ENCODE measurements around the gene RFX3.

The RFX3 gene

GRCh38 chr9:3475300-3476020 is 50.3 kb downstream of the RFX3 start:
- DNase-seq = no peak

GRCh38 chr9:3474821-3475220 is 51.0 kb downstream of the RFX3 start:
- DNase-seq = no peak

GRCh38 chr9:3473405-3473804 is 52.4 kb downstream of the RFX3 start:
- DNase-seq = no peak

- DNase-seq = no peak
These were observed 53.9 kb downstream of the RFX3 start for GRCh38 chr9:3471883-3472282.

GRCh38 chr9:3468421-3469205 is 57.2 kb downstream of the RFX3 start:
- DNase-seq = no peak

GRCh38 chr9:3467593-3468219 is 58.1 kb downstream of the RFX3 start:
- peak; percentile 86 to 89 for DNase-seq

GRCh38 chr9:3464033-3464638 is 61.7 kb downstream of the RFX3 start:
- no peak for DNase-seq

- DNase-seq = no peak
These were observed 66.9 kb downstream of the RFX3 start for GRCh38 chr9:3458806-3459475.

- DNase-seq = no peak
These were observed 68.6 kb downstream of the RFX3 start for GRCh38 chr9:3457175-3457574.

- DNase-seq = no peak
These were observed 70.1 kb downstream of the RFX3 start for GRCh38 chr9:3455717-3456116.

- DNase-seq = no peak
These were observed 70.7 kb downstream of the RFX3 start for GRCh38 chr9:3455094-3455493.

GRCh38 chr9:3451956-3452355 is 73.8 kb downstream of the RFX3 start:
- no peak for DNase-seq

GRCh38 chr9:3447788-3448187 is 78.0 kb downstream of the RFX3 start:
- DNase-seq = no peak

- no peak for DNase-seq
These were observed 78.7 kb downstream of the RFX3 start for GRCh38 chr9:3447143-3447542.

- DNase-seq = no peak
These were observed 79.5 kb downstream of the RFX3 start for GRCh38 chr9:3446313-3446712.

- no peak for DNase-seq
These were observed 81.8 kb downstream of the RFX3 start for GRCh38 chr9:3444016-3444415.

- peak; percentile 8 to 64 for DNase-seq
These were observed 84.5 kb downstream of the RFX3 start for GRCh38 chr9:3441197-3441816.

GRCh38 chr9:3436629-3437420 is 89.0 kb downstream of the RFX3 start:
- no peak for DNase-seq

- DNase-seq = no peak
These were observed 90.1 kb downstream of the RFX3 start for GRCh38 chr9:3435732-3436131.

- no peak for DNase-seq
These were observed 91.2 kb downstream of the RFX3 start for GRCh38 chr9:3434594-3434993.

- no peak for DNase-seq
These were observed 92.0 kb downstream of the RFX3 start for GRCh38 chr9:3433754-3434153.

- DNase-seq = no peak
These were observed 92.7 kb downstream of the RFX3 start for GRCh38 chr9:3433066-3433465.
